Trophoblast cell (in vitro differentiated cells and primary cell): ENCODE measurements around the gene LMNB1.

Experiments
- DNase-seq, 2 donors: peaks; one replicate each; pipeline ENCODE4 v3.0.0-alpha.2; 2016
- H2AFZ ChIP-seq: 2 replicates; pipeline ENCODE4 v1.6.1; 2013; ENCODE audit warnings: low read length, moderate library complexity, mild to moderate bottlenecking; ENCODE audit not compliant: insufficient read depth, poor library complexity
- H2AK5ac ChIP-seq: 2 replicates; pipeline ENCODE4 v1.6.1; 2013; ENCODE audit warnings: mild to moderate bottlenecking, low read length
- H2BK120ac ChIP-seq: 2 replicates; pipeline ENCODE4 v1.6.1; 2013; ENCODE audit warnings: low read length, mild to moderate bottlenecking, moderate library complexity; ENCODE audit not compliant: insufficient read depth, poor library complexity
- H2BK12ac ChIP-seq: 2 replicates; pipeline ENCODE4 v1.6.1; 2013; ENCODE audit warnings: mild to moderate bottlenecking, low read length, moderate library complexity
- H2BK5ac ChIP-seq: 2 replicates; pipeline ENCODE4 v1.6.1; 2013; ENCODE audit warnings: low read length, low read depth, moderate library complexity, mild to moderate bottlenecking; ENCODE audit not compliant: poor library complexity
- H3K14ac ChIP-seq: 2 replicates; pipeline ENCODE4 v1.6.1; 2013; ENCODE audit warnings: mild to moderate bottlenecking, low read length
- H3K18ac ChIP-seq: 2 replicates; pipeline ENCODE4 v1.6.1; 2013; ENCODE audit warnings: mild to moderate bottlenecking, low read length
- H3K23ac ChIP-seq: 2 replicates; pipeline ENCODE4 v1.6.1; 2013; ENCODE audit warnings: low read length
- H3K27ac ChIP-seq: 2 replicates; pipeline ENCODE4 v1.5.1; 2013; ENCODE audit warnings: low read depth, mild to moderate bottlenecking, inconsistent platforms, low read length, moderate library complexity
- H3K27me3 ChIP-seq: 2 replicates; pipeline ENCODE4 v1.6.1; 2013; ENCODE audit warnings: inconsistent platforms, mild to moderate bottlenecking, low read length, moderate library complexity; ENCODE audit not compliant: insufficient read depth
- H3K36me3 ChIP-seq, 2 experiments: 1 replicate in 1 of 2; 2 replicates in 1 of 2; pipeline ENCODE4 v1.6.1; 2013; ENCODE audit warnings: low read length in 2 of 2, mild to moderate bottlenecking in 2 of 2, moderate library complexity in 1 of 2; ENCODE audit not compliant: insufficient read depth in 2 of 2, control insufficient read depth in 1 of 2
- H3K4ac ChIP-seq: 2 replicates; pipeline ENCODE4 v1.6.1; 2013; ENCODE audit warnings: low read depth, mild to moderate bottlenecking, low read length, moderate library complexity
- H3K4me1 ChIP-seq, 2 experiments: 1 replicate in 1 of 2; 2 replicates in 1 of 2; pipeline ENCODE4 v1.6.1; 2013; ENCODE audit warnings: low read length in 2 of 2, mild to moderate bottlenecking in 2 of 2, moderate library complexity in 1 of 2; ENCODE audit not compliant: insufficient read depth in 2 of 2, control insufficient read depth in 1 of 2
- H3K4me2 ChIP-seq: 2 replicates; pipeline ENCODE4 v1.6.1; 2013; ENCODE audit warnings: inconsistent platforms, mild to moderate bottlenecking, low read length, moderate library complexity
- H3K4me3 ChIP-seq: 2 replicates; pipeline ENCODE4 v1.5.1; 2013; ENCODE audit warnings: mild to moderate bottlenecking, low read depth, low read length, inconsistent platforms
- H3K79me1 ChIP-seq: one replicate; pipeline ENCODE4 v1.6.1; 2013; ENCODE audit warnings: low read length
- H3K79me2 ChIP-seq: 2 replicates; pipeline ENCODE4 v1.6.1; 2013; ENCODE audit warnings: low read length, mild to moderate bottlenecking; ENCODE audit not compliant: control insufficient read depth, insufficient read depth, poor library complexity
- H3K9ac ChIP-seq: 2 replicates; pipeline ENCODE4 v1.6.1; 2013; ENCODE audit warnings: mild to moderate bottlenecking, low read length
- H3K9me3 ChIP-seq: 2 replicates; pipeline ENCODE4 v1.6.1; 2013; ENCODE audit warnings: low read depth, mild to moderate bottlenecking, control low read depth, inconsistent platforms, low read length; ENCODE audit not compliant: insufficient read depth
- H4K12ac ChIP-seq: 2 replicates; pipeline ENCODE4 v1.6.1; 2013; ENCODE audit warnings: low read depth, mild to moderate bottlenecking, low read length, moderate library complexity
- H4K8ac ChIP-seq: 2 replicates; pipeline ENCODE4 v1.6.1; 2013; ENCODE audit warnings: low read depth, mild to moderate bottlenecking, low read length, moderate library complexity
- H4K91ac ChIP-seq: one replicate; pipeline ENCODE4 v1.6.1; 2013; ENCODE audit warnings: low read depth, mild to moderate bottlenecking, low read length, moderate library complexity
- WGBS: extraction: QIAGEN DNeasy Blood & Tissue Kit; methylation state at CpG from one replicate; pipeline ENCODE4 v1.1.7; 2013; ENCODE audit warnings: missing lambda C conversion rate; ENCODE audit not compliant: insufficient read length, insufficient coverage; ENCODE audit errors: extremely low coverage; 5-methylcytosine and 5-hydroxymethylcytosine counted together

The LMNB1 gene

DNA sequence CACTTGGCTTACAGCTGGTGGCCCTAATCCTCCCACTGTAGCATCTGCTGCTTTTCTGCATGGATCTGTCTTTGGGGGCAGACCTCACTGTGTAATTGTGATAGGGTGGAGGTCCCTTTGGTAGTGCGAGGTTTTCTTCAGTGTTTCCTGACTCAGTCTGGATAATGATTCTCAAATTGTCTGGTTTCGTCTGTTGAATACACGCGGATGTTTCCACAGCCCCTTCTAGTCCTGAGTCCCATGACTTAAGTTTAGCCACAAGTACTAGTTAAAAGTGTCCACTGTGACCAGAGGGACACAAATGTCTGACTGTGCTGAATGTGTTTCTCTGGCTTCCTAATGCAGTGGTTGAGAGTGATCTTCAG, 70.5 kb downstream of the LMNB1 start:
- H2BK120ac ChIP-seq: no peak overlapping the region
- H3K4me1 ChIP-seq: no peaks in the 10 kb centered on the region
- DNase-seq: no peak
- no peak overlapping the region for H3K18ac ChIP-seq
- H2AFZ ChIP-seq: no peak overlapping the region
- no peaks in the 10 kb centered on the region for H3K79me2 ChIP-seq
- no peak overlapping the region for H2BK5ac ChIP-seq
- no peaks in the 10 kb centered on the region for H3K79me1 ChIP-seq
- no peak overlapping the region for H2AK5ac ChIP-seq
- H3K14ac ChIP-seq: no peak overlapping the region
- H3K9ac ChIP-seq: no peak overlapping the region
- no peaks in the 10 kb centered on the region for H3K9me3 ChIP-seq
- WGBS: no CpG with 5 or more reads among the region's 4 CpGs
- no peak overlapping the region for H2BK12ac ChIP-seq
- no peak overlapping the region for H4K12ac ChIP-seq
- no peaks in the 10 kb centered on the region for H3K36me3 ChIP-seq
- no peak overlapping the region for H4K8ac ChIP-seq
- no peak overlapping the region for H3K4me3 ChIP-seq
- no peak overlapping the region for H3K23ac ChIP-seq
- no peak overlapping the region for H4K91ac ChIP-seq
- H3K27me3 ChIP-seq: no peaks in the 10 kb centered on the region
- no peak overlapping the region for H3K4ac ChIP-seq
- H3K27ac ChIP-seq: no peak overlapping the region
- no peak overlapping the region for H3K4me2 ChIP-seq

DNA sequence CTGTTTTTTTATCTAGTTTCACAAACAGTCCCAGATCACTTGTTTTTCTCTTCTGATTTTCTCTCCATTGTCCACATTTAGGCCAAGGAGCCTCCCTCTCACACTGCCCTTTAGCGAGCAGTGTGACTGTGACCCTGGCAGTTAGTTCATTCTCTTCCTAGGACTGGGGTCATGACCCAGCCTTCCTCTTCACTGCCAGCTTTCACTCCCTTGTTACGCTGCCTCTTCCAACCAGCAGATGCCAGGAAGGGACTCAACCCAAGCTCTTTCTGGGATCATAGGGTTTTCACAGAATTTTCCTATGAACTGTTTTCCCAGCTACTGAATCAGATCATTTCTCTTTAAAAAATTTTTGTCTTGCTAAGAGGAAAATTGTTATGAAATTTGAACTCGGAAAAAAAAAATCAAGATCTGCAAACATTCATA, 70.9 kb downstream of the LMNB1 start:
- Histone ChIP-seq H2AK5ac (no peak overlapping the region), H3K4ac (no peak overlapping the region), H4K12ac (no peak overlapping the region), H3K79me1 (no peaks in the 10 kb centered on the region), H3K18ac (no peak overlapping the region), H2BK12ac (no peak overlapping the region), H2BK120ac (no peak overlapping the region), H3K79me2 (no peaks in the 10 kb centered on the region), H3K23ac (no peak overlapping the region), H3K27ac (no peak overlapping the region), H3K9me3 (no peaks in the 10 kb centered on the region), H3K4me2 (no peak overlapping the region), H2BK5ac (no peak overlapping the region), H3K27me3 (no peaks in the 10 kb centered on the region), H4K8ac (no peak overlapping the region), H3K14ac (no peak overlapping the region), H3K4me1 (no peaks in the 10 kb centered on the region), H3K4me3 (no peak overlapping the region), H3K36me3 (no peaks in the 10 kb centered on the region), H4K91ac (no peak overlapping the region), H2AFZ (no peak overlapping the region), H3K9ac (no peak overlapping the region)
- no peak for DNase-seq
- no CpG with 5 or more reads among the region's 3 CpGs for WGBS

DNA sequence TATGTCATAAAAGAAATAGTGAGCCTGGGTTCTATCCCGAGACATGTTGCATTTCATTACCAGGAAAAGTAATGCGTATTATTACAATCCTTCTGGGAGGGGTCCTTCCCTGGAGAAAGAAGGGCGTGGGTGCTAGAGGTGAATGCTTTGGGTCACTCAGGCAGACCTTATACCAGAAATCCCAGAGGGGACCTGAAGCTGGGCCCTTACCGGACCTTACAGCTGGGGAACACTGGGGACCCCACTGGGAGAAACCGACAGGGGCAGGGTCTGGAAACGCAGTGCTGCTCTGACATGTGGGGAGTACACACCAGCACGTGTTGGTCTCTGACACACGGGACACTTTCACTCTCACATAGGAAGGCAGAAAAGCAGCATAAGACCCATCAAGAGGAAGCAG, 71.3 kb downstream of the LMNB1 start:
- no peak overlapping the region for H2BK120ac ChIP-seq
- H3K4ac ChIP-seq: no peak overlapping the region
- H3K9ac ChIP-seq: no peak overlapping the region
- H3K36me3 ChIP-seq: no peaks in the 10 kb centered on the region
- no peak overlapping the region for H2BK12ac ChIP-seq
- H3K23ac ChIP-seq: peak overlapping the region; percentile 18
- H3K14ac ChIP-seq: no peak overlapping the region
- H3K27me3 ChIP-seq: no peaks in the 10 kb centered on the region
- H2AK5ac ChIP-seq: no peak overlapping the region
- H3K4me3 ChIP-seq: peak overlapping the region; percentile 34
- H3K4me1 ChIP-seq: no peaks in the 10 kb centered on the region
- H2BK5ac ChIP-seq: no peak overlapping the region
- no peak for DNase-seq
- no peak overlapping the region for H2AFZ ChIP-seq
- WGBS: no CpG with 5 or more reads among the region's 8 CpGs
- H4K91ac ChIP-seq: no peak overlapping the region
- H3K9me3 ChIP-seq: no peaks in the 10 kb centered on the region
- no peak overlapping the region for H3K18ac ChIP-seq
- no peaks in the 10 kb centered on the region for H3K79me1 ChIP-seq
- H3K4me2 ChIP-seq: no peak overlapping the region
- no peaks in the 10 kb centered on the region for H3K79me2 ChIP-seq
- H4K8ac ChIP-seq: no peak overlapping the region
- H3K27ac ChIP-seq: no peak overlapping the region
- no peak overlapping the region for H4K12ac ChIP-seq

DNA sequence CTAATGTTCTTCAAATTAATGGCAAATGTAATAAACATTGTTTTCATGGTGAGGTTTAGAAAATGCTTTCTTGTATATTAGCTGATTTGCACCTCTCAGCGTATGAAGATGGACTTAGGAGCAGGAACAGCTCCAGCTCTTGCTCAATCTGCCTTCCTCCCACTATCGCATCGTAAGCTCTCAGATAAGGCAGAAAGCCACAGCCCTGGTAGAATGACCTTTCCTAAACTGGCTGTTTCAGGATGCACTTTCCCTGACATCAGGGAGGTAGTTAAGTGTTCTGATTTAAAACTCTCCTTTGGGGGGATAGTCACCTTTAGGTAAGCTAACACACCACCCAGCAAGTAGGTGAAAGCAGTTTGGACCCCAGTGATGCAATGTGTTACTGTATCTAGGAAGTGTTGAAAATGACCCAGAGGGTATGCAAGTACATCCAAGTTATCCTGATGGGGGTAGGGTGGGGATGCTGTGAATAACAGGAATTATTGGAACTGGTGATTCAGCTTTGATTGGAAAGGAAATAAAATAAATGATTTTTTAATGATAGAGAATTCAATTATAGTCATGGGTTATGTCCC, 72.3 kb downstream of the LMNB1 start:
- H4K91ac ChIP-seq: no peak overlapping the region
- H3K4me3 ChIP-seq: no peak overlapping the region
- DNase-seq: no peak
- no peak overlapping the region for H2BK5ac ChIP-seq
- H3K9me3 ChIP-seq: peaks cover 2% of the 10 kb centered on the region
- H3K79me2 ChIP-seq: no peaks in the 10 kb centered on the region
- no CpG with 5 or more reads among the region's 3 CpGs for WGBS
- H3K27ac ChIP-seq: no peak overlapping the region
- no peak overlapping the region for H4K12ac ChIP-seq
- H3K14ac ChIP-seq: no peak overlapping the region
- H4K8ac ChIP-seq: no peak overlapping the region
- no peak overlapping the region for H2BK12ac ChIP-seq
- H3K36me3 ChIP-seq: peaks cover 0 to 1% of the 10 kb centered on the region in 2 experiments
- H2AFZ ChIP-seq: no peak overlapping the region
- H3K4ac ChIP-seq: no peak overlapping the region
- H3K4me1 ChIP-seq: no peaks in the 10 kb centered on the region
- no peak overlapping the region for H2AK5ac ChIP-seq
- no peak overlapping the region for H3K18ac ChIP-seq
- no peaks in the 10 kb centered on the region for H3K79me1 ChIP-seq
- H3K23ac ChIP-seq: no peak overlapping the region
- no peak overlapping the region for H2BK120ac ChIP-seq
- no peak overlapping the region for H3K4me2 ChIP-seq
- H3K27me3 ChIP-seq: no peaks in the 10 kb centered on the region
- no peak overlapping the region for H3K9ac ChIP-seq
